GM21390 (cell line): ENCODE results near the gene RNF151.
"Not testable (repeated sequence)": the region's sequence is repeated elsewhere in the genome, so short reads cannot be mapped to it uniquely, and the experiment has no call there.

ENCODE experiments used
- ATAC-seq: cut with Tn5 transposase; IDR thresholded peaks from one replicate; pipeline ENCODE4 v1.9.1; 2021; ENCODE audit not compliant: unreplicated experiment

The RNF151 gene

GRCh38 chr16:2006317-2006716 is 39.7 kb downstream of the RNF151 start:
- ATAC-seq = no peak

- no peak for ATAC-seq
Observed at GRCh38 chr16:2007081-2007836, 40.6 kb downstream of the RNF151 start.

- no peak for ATAC-seq
Observed at GRCh38 chr16:2008009-2008526, 41.4 kb downstream of the RNF151 start.

- no peak for ATAC-seq
Observed at GRCh38 chr16:2008631-2009163, 42.0 kb downstream of the RNF151 start.

- peak; percentile 36 for ATAC-seq
Observed at GRCh38 chr16:2009164-2009711, 42.6 kb downstream of the RNF151 start.

- ATAC-seq = peak; percentile 86
Observed at GRCh38 chr16:2009791-2010510, 43.3 kb downstream of the RNF151 start, which contains the start of gene ZNF598. ZNF598 (minus strand) TSS chr16:2009821.

- ATAC-seq = not testable (repeated sequence)
Observed at GRCh38 chr16:2011726-2012125, 45.1 kb downstream of the RNF151 start.

GRCh38 chr16:2013527-2013926 is 46.9 kb downstream of the RNF151 start:
- ATAC-seq = no peak

GRCh38 chr16:2015117-2015946 is 48.7 kb downstream of the RNF151 start:
- no peak for ATAC-seq

GRCh38 chr16:2015947-2016208 is 49.2 kb downstream of the RNF151 start:
- ATAC-seq = no peak

GRCh38 chr16:2016407-2016922 is 49.8 kb downstream of the RNF151 start:
- ATAC-seq = no peak
